B cell (primary cell): ENCODE data around the gene APH1B.

Source experiments
- CTCF ChIP-seq: fragments of 200-600 bp; IDR thresholded peaks from one replicate; pipeline ENCODE4 v1.8.0; 2022; ENCODE audit warnings: antibody characterized with exemption, mild to moderate bottlenecking
- EZH2 ChIP-seq: IDR thresholded peaks from 2 replicates; pipeline ENCODE4 v1.6.1; 2012; ENCODE audit warnings: borderline replicate concordance, low read depth, mild to moderate bottlenecking, moderate library complexity, low read length; ENCODE audit not compliant: insufficient read depth, poor library complexity, severe bottlenecking

GRCh38 chr15:63339836-63340235 lies 62.4 kb downstream of the APH1B start:
- TF ChIP-seq CTCF (no peak), EZH2 (no peak)
